Amniotic stem cell (primary cell): ENCODE data around the gene TMEM271.
"Not testable (repeated sequence)": the region's sequence is repeated elsewhere in the genome, so short reads cannot be mapped to it uniquely, and the experiment has no call there.

ENCODE experiments used
- DNase-seq: peaks from one replicate; lab custom pipeline; 2025; lab: John Stamatoyannopoulos, UW

Gene TMEM271

DNA sequence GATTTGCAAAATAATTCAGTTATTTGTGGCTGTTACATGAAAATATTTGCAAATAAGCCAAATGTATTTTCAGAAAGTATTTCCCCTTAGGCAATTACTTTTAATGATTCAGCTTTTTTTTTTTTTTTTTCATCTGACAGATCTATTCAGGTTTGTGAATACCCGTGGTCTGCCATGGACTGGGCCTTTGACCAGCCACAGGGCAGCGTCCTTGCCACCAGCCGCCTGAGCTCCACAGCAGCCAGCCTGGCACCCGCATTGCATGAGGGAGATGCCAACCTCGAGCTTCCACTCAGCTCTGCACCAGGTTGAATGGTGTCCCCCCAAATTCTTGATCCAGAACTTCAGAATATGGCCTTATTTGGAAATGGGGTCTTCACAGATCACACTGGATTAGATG lies 14.7 kb downstream of the TMEM271 start:
- DNase-seq = no peak

DNA sequence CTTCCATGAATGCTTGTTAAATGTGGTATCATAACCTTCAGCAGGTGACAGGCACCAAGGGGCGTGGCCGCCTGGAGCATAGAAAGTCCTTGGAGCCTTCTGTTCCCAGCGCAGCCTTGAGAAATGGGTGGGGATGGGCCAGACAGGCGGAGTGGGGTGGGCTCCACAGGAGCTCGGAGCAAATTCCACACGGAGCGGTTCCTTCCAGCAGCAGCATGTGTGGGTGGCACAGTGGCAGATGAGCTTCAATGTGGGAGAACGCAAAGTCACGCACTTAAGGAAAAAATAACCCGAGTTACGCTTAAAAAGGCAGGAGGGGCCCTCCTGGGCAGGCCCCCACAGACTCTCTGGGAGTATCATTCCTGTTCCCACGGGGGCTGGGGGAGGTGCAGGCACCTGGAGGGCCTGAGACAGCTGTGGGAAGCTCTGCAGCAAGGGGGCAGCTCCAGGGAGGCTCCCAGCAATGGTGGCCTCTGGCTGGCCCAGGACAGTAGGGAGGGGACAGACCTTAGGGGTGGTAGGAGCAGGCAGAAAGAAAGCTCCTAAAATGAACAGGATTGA lies 15.3 kb downstream of the TMEM271 start:
- no peak for DNase-seq

DNA sequence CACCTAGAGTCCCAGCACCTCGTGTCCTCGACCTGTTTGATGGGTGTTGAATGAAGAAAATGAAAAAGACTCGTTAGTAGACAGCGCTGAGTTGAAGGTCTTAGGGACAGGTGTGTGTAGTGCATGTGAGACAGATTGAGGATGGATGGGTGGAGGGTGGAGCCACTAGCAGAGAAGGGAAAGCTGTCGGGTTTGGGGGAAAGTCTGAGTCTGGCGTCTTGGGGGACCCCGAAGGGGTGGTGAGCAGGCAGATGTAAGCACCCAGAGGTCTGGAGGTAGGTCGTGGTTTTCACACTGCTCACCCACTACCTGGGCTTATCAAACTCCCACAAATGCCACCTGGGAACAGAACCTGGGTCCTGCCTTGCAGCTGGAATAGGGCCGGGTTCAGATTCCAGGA lies 16.0 kb downstream of the TMEM271 start:
- no peak for DNase-seq

DNA sequence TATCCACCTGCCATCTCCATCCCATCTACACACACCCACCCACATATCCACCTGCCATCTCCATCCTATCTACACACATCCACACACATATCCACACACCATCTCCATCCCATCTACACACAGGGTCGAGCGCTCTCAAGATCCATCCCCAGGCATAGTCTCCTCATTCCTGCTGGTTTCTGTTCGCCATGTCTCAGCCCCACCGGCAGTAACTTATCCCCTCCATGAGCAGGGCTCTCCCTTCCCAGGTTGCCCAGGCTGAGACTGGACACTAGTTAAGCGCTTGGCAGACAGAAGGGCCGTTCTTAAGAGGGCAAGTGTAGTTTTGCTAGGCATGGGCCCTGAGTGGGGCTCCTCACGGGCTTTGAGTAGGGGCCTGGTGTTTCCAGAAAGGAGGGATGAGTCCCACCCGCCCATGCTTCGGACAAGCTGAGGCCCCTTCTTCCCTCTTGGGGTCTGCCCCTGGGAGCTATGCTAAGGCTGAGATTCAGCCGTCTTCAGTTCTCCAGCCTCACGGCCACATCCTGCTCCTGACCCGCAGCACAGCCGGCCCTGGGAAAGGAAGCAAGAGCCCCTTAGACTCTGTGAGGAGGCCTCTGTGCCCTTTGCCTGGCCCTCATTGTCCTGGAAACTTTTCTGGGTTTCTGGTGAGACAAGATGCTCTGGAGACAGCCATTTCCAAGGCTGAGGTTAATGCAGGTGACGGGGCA lies 20.4 kb downstream of the TMEM271 start:
- DNase-seq = no peak

DNA sequence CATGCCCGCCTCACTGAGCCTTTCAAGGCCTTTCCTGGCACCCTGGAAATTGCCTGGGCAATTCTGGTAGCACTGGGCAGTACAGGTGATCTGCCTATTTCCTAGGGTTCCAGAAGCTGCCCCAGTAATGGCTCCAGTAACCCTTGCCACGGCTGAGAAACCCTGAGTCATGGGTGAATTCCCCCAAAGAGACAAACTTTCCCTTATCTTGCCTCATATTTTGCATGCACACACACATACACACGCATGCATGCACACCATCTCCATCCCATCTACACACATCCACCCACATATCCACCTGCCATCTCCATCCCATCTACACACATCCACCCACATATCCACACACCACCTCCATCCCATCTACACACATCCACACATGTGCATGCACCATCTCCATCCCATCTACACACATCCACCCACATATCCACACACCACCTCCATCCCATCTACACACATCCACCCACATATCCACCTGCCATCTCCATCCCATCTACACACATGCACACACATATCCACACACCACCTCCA lies 21.2 kb downstream of the TMEM271 start:
- DNase-seq = not testable (repeated sequence)

DNA sequence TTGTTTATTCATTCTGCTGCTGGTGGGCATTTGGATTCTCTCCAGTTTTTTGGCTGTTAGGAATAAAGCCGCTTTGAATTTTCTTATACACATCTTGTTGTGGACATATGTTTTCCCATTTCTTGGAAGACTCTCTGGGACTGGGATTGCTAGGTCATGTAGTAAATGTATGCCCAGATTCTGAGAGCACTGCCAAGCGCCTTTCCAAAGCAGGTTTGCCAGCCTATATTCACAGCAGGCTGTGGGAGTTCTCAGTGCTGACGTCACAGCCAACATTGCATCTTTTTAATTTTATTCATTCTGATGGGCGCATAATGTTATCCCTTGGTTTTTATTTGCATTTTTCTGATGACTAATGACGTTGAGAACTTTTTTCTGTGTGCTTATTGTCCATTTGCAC lies 24.1 kb downstream of the TMEM271 start:
- no peak for DNase-seq

DNA sequence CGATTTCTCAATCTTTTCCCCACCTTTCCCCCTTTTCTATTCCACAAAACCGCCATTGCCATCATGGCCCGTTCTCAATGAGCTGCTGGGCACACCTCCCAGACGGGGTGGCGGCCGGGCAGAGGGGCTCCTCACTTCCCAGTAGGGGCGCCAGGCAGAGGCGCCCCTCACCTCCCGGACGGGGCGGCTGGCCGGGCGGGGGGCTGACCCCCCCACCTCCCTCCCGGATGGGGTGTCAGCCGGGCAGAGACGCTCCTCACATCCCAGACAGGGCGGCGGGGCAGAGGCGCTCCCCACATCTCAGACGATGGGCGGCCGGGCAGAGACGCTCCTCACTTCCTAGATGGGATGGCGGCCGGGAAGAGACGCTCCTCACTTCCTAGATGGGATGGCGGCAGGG lies 25.8 kb downstream of the TMEM271 start:
- not testable (repeated sequence) for DNase-seq

DNA sequence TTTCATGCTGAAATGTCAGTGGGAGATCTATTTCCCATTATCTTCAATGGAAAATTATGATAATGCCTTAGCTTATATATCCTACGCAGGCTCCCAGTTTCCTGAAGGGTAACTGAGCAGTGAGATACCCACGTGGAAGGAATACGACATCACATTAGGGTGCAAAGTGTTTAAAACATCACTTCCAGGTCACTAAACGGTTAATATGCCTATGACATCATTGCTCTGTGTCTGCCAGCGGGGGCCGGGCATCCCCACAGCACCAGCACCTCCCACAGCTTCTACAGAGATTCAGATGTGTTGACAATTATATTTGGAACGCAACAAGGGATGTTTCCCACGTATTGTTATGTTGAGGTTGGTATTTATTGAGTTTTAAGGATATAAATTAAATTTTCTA lies 27.1 kb downstream of the TMEM271 start:
- no peak for DNase-seq

DNA sequence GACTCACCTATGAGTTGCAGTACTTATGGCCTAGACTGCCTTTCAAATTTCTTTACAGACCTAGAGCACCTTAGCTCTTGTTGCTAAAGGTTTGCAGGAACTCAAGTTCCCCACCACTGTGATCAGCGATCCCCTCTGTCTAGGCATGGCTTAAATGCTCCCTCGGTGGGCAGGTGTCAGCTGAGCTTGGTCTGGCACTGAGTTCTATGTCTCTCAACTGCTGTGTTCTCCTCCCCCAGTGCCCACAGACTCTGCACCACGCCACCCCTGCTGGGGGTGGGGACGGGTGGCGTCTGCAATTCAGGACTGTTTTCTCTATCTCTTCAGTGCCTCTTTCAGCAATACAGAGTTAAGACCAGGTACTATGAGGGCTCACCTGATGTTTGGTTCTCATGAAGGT lies 30.5 kb downstream of the TMEM271 start:
- DNase-seq = no peak

DNA sequence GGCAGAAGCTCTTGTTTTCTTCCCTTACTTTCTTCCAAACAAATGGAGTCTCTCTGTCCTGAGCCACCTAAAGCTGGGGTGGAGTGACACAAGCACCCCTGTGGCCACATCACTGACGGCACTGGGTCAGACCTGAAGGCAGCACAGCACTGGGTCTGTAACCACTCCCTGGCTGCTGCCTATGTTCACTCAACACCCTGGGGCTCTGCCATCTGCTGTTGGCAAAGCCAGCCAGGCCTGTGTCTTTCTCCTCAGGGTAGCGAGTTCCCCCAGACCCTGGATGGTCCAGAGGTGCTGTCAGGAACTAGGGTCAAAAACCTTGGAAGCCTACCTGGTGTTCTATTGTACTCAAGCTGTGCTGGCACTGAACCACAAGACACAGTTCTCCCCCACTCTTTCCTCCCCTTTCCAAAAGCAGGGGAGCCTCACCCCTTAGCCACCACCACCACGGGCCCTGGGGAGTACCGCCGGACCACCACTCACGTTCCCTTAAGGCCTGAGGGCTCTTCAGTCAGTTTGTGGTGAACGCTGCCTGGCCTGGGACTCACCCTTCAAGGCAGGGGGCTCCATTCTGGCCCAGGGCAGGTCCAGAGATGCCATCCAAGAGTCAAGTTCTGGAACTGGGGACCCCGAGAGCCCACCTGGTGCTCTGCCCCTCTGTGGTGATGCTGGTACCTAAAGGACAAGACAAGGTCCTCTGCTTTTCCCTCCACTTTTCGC lies 31.5 kb downstream of the TMEM271 start:
- no peak for DNase-seq

DNA sequence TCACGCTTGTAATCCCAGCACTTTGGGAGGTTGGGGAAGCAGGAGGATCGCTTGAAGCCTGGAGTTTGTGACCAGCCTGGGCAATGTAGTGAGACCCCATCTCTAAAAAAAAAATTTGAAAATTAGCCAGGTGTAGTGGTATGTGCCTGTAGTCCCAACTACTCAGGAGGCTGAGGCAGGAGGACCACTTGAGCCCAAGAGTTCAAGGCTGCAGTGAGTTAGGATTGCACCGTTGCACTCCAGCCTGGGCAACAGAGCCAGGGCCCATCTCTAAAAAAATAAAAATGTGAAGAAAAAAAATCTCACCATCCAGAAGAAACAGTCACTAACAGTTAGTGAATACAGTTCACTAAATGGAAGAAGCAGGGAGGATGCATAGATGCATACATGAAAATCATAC lies 34.8 kb downstream of the TMEM271 start:
- DNase-seq = no peak

DNA sequence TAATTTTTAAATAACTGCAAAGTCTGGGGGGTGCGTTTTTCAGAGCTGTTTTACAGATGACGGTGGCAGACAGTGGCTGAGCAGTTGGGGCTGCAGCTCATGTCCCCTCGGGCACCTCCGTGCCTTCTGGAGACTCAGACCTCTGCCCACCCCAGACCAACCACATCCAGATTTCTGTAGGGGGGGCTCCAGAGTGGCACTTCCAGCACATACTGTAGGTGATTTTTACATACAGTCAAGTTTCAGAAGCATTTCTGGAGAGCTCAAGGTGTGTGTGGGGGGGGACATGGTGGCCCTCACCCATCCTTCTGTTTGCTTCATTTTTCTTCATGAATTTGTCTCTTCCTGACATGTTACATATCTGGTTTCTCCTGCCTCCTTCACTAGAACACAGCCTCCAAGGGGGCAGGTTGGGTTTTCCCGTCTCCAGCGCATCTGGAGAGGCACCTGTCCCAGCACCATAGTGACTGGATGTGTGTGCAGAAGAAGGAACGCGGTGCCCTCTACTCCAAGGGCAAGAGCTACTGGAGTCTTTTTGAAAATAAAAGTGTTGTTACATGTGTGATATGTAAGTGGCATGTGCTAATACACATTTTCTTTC lies 37.5 kb downstream of the TMEM271 start:
- no peak for DNase-seq

DNA sequence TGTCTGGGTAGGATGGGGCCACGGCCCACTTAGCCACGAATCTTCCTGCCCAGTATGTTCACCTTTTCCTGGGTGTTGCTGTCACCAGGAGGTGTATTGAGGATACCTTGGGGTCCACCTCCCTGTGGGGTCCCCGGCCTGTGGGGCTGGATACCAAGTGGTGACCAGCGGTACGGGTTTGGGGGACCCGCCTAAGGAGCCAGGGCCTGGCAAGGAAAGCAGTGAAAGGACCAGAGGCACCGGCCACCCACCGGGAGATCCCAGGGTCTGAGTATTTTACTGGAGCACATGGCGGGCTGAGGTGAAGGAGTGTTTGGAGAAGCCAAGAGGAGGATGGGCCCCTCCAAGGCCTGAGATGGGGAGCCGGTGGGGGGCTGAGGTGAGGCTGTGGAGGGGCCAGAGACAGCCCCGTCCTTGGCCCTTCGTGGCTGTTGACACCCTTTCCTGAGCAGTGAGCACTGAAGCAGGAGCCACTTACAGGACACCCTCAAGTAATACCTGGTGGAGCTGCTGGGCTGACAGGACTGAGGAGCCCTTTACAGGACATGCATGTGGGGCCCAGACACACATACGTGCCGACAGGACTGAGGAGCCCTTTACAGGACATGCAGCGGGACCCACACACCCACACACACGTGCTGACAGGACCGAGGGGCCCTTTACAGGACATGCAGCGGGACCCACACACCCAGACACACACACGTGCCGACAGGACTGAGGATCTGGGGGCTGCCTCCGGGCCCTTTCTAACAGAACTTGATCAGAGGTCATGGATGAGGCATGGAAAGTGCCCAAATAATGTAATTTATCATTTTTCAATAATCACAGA lies 38.4 kb downstream of the TMEM271 start:
- no peak for DNase-seq

DNA sequence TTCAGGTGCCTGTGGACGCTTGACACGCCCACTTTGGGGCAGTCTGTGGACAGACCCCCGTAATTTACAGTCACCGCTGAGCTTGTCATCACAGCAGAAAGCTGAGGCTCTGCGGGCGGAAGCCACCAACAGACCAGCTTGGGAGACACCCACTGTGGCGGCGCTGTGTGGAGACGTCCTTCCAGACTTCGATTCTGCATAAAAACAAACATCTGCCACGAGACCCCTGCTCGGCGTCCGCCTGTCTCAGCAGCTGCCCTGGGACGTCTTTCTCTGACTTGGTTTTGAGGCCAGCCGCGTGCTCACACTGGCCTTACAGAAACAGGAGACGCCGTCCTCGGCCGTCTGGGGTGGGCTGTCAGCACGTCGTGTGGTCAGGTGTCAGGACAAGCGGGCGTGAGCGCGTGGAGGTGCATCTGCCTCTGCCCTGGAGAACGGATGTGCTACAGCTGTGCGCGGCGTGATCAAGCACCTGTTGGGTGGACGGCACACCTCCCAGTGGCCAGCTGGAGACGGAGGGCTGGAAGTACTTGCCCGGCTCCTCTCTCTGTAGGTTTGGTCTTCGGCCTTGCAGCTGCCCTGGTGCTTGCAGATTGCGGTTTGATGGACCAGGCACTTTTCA lies 39.6 kb downstream of the TMEM271 start:
- no peak for DNase-seq

DNA sequence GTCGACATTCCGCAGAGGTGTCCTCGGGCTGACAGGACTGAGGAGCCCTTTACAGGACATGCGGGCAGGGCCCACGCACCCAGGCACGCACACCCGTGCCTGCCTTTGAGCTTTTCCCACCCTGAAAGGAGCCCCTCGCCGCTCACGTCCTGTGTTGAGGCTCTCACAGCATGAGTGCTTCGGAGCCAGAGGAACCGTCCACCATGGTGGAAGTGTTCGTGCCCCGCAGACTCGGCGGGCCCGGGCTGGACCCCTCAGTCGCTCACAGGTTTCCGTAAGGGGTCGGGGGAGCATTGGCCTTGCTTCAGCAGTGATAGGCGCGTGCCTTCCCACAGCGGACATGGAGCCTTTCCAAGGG lies 40.2 kb downstream of the TMEM271 start:
- DNase-seq = no peak

DNA sequence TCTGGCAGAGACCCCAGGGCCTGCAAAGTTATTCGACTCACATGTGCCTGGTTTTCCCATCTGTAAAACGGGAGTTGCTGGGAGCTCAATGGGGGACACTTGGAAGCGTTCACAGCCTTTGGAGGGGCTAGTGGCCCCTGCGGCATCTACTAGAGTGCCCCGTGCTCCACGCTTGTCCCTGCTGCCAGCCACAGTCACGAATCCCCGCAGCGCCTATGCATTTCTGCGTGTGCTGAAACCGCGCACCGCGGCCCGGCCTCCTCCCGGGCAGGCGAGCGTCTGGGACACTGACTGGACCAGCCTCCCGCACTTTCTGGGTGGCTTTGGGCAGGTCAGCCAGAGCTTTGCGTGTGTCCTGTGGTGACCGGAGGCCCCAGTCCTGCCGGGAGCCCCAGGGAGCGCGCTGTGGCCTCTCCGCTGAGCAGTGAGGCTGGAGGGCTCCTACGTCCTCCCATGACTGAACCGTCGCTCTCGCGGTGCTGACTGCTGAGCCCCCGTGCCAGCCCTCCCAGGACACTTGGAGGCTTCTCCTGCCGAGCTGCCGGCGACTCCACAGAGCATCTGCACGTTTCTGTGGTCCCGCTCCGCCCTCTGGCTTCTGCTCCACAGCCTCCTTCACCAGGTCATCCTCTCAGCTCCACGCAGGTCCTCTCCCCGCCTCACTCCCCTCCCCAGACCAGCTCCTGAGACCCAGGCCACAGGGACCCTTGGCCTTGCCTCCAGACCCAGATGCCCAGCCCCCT lies 40.7 kb downstream of the TMEM271 start:
- DNase-seq = no peak

DNA sequence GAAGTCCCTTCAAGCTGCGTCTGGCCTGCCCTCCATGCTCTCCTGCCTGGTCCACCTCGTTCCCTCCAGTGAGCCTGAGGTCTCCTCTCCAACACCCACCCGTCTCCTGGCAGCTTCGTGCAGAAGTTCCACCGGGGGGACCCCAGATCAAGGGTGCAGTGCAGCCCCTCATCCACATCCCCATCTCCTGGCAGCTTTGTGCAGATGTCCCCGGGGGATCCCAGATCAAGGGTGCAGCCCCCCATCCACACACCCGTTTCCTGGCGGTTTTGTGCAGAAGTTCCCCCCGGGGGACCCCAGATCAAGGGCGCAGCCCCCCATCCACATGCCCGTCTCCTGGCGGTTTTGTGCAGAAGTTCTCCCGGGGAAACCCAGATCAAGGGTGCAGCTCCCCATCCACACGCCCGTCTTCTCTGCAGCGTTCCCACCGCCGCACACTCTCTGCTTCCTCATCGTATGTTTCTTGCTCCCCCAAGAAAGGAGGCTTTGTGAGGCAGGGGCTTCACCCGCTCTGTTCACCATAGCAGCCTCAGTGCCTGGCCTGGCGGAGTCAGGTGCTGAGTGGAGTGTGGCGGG lies 41.4 kb downstream of the TMEM271 start:
- DNase-seq = no peak

DNA sequence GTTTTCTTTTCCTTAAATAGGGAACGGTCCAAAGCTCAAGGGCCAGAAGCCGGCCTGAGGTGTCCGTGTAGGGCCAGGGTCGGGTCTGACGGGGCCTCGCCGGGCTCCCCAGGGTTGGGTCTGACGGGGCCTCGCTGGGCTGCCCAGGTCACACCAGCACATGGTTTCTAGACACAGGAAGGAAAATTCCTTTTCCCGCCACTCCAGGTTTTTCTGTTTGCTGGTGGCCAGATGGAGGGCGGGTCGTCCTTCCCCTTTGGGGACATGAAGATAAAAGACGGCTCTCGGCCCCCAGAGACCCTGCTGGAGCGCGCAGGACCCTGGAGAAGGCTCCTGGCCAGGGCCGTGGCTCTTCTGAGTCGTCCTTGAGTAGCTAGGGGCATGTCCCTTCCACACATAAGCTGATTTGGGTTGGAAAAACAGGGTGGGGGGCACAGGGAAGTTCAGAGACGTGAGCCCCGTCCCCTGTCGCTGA lies 42.0 kb downstream of the TMEM271 start:
- DNase-seq = no peak

DNA sequence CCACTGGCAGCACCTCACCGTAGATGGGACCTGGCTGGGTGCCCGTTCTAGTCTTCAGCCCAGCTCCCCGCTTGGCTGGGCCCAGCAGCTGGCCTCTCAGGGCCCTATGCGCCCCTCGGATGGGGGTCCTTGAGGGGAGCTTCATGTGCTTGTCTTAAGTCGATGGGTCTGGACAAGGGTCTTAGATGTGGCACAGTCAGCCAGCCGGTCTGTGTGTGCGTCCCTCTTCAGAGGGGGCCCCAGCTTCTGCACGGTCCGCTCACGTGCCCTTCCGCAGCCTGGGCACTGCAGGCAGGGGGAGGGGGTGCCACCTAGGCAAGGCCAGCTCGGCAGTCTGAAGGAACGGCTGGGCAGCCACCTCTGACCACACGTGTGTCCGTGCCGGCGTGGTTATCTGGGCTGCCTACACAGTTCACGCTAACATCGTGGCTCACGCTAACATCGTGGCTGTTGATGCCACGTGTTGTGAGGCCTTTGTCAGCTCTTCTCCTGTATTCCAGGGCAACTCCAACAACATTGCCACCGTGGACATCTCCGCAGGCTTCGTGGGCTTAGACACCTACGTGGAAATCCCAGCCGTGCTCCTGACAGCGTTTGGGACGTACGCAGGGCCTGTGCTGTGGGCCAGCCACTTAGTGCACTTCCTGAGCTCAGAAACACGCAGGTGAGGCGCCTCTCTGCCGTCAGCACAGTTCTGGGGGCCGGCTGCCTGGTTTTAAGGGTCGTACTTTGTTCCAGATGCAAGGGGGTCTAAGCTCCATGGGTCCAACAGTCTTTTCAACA lies 42.6 kb downstream of the TMEM271 start:
- DNase-seq = no peak
